ENCODE measurements around the gene MAPK12. TPM values are rescaled to one million over a fixed set of nuclear protein-coding genes. Genes with fewer than 3 reads are reported as not detected.

MAPK12 gene
- total RNA-seq, 2 donors from 2014 or later, result 2.0 to 2.6 TPM

GRCh38 chr22:50227579-50228215, 33.8 kb downstream of the MAPK12 start:
- intact Hi-C loops (cut with DNase I), result no loop called here
- Histone ChIP-seq H3K27me3 (no peaks in the 10 kb centered on the region), H3K9me3 (no peaks in the 10 kb centered on the region), H3K9ac (ENCODE audit: low read depth in 2 of 2, low read length in 2 of 2) (no peak overlapping the region), H3K4me3 (no peak overlapping the region), H3K36me3 (no peaks in the 10 kb centered on the region), H3K27ac (no peak overlapping the region), H3K4me1 (no peaks in the 10 kb centered on the region)
- TF ChIP-seq, protein P1, sequence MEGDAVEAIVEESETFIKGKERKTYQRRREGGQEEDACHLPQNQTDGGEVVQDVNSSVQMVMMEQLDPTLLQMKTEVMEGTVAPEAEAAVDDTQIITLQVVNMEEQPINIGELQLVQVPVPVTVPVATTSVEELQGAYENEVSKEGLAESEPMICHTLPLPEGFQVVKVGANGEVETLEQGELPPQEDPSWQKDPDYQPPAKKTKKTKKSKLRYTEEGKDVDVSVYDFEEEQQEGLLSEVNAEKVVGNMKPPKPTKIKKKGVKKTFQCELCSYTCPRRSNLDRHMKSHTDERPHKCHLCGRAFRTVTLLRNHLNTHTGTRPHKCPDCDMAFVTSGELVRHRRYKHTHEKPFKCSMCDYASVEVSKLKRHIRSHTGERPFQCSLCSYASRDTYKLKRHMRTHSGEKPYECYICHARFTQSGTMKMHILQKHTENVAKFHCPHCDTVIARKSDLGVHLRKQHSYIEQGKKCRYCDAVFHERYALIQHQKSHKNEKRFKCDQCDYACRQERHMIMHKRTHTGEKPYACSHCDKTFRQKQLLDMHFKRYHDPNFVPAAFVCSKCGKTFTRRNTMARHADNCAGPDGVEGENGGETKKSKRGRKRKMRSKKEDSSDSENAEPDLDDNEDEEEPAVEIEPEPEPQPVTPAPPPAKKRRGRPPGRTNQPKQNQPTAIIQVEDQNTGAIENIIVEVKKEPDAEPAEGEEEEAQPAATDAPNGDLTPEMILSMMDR (IDR thresholded peaks at IDR 0.05), result no peak
- no peak for DNase-seq

GRCh38 chr22:50226875-50227165, 34.7 kb downstream of the MAPK12 start:
- intact Hi-C loops (cut with DNase I), result no loop called here
- Histone ChIP-seq H3K4me1 (no peaks in the 10 kb centered on the region), H3K27me3 (no peaks in the 10 kb centered on the region), H3K9me3 (no peaks in the 10 kb centered on the region), H3K4me3 (no peak overlapping the region), H3K27ac (no peak overlapping the region), H3K9ac (ENCODE audit: low read depth in 2 of 2, low read length in 2 of 2) (no peak overlapping the region), H3K36me3 (peaks cover 6% of the 10 kb centered on the region)
- TF ChIP-seq, protein P1 (IDR thresholded peaks at IDR 0.05), result no peak
- DNase-seq, result no peak

- no peak for DNase-seq
- H3K27ac ChIP-seq, result no peak overlapping the region
- intact Hi-C loops (cut with DNase I), result no loop called here
- no peaks in the 10 kb centered on the region for H3K4me1 ChIP-seq
- H3K9ac ChIP-seq (ENCODE audit: low read depth in 2 of 2, low read length in 2 of 2), result no peak overlapping the region
- H3K4me3 ChIP-seq, result no peak overlapping the region
- peaks cover 6% of the 10 kb centered on the region for H3K36me3 ChIP-seq
- TF ChIP-seq, protein P1 (IDR thresholded peaks at IDR 0.05), result no peak
- H3K9me3 ChIP-seq, result no peaks in the 10 kb centered on the region
- H3K27me3 ChIP-seq, result no peaks in the 10 kb centered on the region
These were observed 35.2 kb downstream of the MAPK12 start for GRCh38 chr22:50226063-50226874.

GRCh38 chr22:50225200-50225969, 36.1 kb downstream of the MAPK12 start:
- no peak overlapping the region for H3K4me3 ChIP-seq
- no peaks in the 10 kb centered on the region for H3K9me3 ChIP-seq
- DNase-seq, result no peak
- H3K27ac ChIP-seq, result no peak overlapping the region
- H3K4me1 ChIP-seq, result no peaks in the 10 kb centered on the region
- intact Hi-C loops (cut with DNase I), result no loop called here
- no peaks in the 10 kb centered on the region for H3K27me3 ChIP-seq
- TF ChIP-seq, protein P1 (IDR thresholded peaks at IDR 0.05), result no peak
- peaks cover 6% of the 10 kb centered on the region for H3K36me3 ChIP-seq
- no peak overlapping the region for H3K9ac ChIP-seq (ENCODE audit: low read depth in 2 of 2, low read length in 2 of 2)

DNA sequence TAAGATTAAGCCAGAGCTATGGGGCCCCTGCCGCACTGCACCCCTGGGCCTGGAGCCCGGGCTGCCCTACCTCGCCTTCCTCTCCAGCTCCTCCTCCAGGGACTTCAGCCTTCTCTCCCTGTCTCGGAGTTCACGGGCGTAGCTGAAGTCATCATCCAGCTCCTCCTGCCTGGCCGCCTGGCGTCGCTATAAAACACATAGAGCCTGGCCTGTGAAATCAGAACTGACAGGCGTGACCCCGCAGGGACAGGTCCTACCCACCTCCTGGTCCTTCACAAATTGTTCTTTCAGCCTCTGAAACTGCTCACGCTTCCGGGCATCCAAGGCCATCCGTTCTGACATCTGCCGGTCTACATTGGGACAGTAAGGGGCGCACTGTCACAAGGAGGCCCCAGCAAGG, 37.4 kb downstream of the MAPK12 start:
- no peak for DNase-seq
- Histone ChIP-seq H3K4me3 (no peak overlapping the region), H3K27ac (no peak overlapping the region), H3K9ac (ENCODE audit: low read depth in 2 of 2, low read length in 2 of 2) (no peak overlapping the region), H3K4me1 (no peaks in the 10 kb centered on the region), H3K36me3 (peaks cover 6% of the 10 kb centered on the region), H3K27me3 (no peaks in the 10 kb centered on the region), H3K9me3 (no peaks in the 10 kb centered on the region)
- TF ChIP-seq, protein P1 (IDR thresholded peaks at IDR 0.05), result no peak
- intact Hi-C loops (cut with DNase I), result no loop called here

Data from colonic mucosa (tissue), 4 donors.